ENCODE data around the gene SPTBN1. TPM values are rescaled to one million over a fixed set of nuclear protein-coding genes. Genes with fewer than 3 reads are reported as not detected.

SPTBN1 gene
- polyA plus RNA-seq, 1 donor = 256 TPM

DNA sequence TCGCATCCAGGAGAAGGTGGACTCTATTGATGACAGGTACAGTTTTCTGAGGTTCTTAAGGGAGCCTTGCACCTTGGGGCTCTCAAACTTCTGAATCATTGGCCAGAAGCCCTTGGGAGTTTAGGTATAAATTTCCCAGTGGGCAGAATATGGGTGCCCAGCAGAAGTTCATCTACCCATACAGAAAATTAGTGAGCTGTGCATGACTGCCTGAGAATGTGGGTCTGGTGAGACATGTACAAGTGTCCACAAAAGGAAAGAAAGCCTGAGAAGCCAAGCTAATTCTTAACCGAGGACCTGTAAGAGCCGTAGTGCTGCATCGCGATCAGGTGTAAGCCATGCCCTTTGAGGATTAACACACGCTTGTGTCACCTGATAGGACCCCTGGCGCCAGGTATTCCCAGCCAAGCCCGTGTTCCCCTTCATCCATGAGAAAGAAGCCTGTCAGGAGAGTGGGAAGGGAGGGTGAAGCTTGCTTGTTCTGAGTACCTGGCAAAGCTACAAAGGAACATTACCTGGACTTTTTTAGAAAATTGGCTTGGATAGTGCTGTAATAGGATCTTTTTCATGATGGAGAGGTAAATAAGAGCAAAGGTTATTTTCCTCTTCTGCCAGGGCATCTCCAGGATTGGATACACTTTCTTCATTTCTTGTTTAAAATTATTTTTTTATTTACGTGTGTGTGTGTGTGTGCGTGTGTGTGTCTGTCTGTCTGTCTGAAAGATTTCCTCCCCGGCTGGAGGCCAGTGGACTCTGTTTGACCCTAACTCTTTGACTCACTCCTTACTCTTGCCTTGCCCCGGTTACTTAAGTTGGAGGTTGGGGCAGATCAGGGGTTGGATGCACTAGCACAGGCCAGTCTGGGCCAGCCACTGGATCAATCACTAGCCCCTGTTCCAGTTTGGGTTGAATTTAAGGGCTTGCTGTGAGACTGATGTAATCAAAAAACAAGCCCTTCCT, 176.9 kb downstream of the SPTBN1 start:
- DNase-seq (ENCODE audit: low read depth) = no peak

DNA sequence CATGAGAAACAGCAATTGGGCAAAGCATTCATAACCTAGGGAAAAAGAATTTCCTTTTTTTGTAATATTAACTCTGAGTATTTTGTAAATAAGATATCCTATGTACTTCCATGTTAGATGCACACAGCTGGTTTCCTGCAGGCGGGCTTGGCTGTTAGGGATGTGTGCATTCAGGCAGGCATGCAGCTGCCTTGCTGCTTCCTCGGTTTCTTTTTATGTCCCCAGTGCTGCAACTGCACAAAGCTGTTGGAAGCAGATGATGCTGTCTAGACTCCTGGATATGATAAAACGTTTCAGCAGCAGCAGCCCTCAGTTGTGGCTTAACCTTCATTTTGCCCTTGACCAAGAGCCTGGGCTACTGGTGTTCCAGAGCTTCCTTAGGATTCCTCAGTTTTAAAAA, 177.9 kb downstream of the SPTBN1 start:
- no peak for DNase-seq (ENCODE audit: low read depth)

DNA sequence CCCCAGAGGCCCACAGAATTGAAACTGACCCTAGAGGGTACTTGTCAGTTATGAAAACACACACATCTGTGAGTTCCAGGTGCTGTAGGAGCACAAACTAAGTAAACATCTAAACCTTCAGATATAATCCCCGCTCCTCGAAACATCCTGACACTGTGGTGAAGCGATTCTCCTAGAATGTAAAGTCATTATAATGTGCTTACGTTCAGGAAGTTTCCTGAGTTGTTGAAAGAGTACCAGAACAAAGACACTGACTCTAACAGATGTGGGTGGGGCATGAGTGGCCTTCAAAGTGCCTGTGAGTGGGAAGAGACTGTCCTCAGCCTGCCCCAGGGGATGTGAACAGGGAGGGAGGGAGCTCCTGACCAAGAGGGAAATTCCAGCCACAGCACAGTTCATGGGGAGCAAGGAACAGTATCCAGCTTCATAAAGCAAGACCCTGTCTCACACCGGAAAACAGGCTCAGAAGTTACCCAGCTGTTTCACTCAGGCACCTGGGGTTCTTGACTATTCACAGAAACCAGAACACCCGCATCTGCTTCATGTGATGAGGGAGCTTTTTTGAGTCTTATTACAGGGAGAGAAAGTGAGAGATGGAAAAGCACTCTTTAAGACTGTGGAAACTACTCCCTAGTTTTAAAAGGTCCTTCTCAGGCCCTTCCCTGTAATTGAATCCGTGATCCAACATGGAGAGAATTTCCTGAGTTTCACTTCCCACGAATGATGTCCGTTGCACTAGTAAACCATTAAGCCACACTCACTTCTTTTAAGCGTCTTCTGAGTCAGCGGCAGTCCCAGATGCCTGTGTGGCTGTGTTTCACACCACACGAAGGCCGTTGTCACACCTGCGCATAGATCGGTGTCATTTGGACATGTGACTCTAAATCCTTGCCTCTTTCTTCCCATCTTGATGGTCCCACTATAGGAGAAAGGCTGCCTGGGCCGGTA, 178.7 kb downstream of the SPTBN1 start:
- no peak for DNase-seq (ENCODE audit: low read depth)

DNA sequence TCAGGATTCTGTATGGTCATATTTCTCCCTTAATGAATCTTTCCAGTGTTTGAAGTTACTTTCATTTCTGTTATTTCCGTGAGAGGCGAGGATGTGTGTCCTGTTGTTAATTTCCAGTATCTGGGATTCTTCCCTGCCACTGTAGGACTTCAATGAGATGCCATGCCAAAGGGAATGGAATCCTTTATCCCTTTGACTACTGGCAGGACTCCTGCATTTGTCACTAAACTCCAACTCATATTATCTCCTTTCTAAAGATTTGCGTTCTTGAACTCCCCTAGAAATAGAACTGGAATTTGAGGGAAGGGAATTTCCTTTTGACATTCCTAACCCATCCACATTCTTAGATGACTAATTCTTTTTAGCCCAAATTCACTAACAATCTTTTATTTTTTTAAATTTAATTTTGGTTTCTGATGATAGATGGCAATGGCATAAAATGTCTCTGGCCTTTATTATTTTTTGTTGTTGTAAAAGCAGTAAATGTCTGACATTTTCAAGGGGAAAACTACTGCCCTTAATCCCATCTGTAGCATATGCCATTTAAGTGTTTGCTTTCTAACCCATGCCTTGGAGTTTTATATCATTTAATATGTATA, 179.5 kb downstream of the SPTBN1 start:
- DNase-seq (ENCODE audit: low read depth) = no peak

- no peak for DNase-seq (ENCODE audit: low read depth)
These were observed 180.4 kb downstream of the SPTBN1 start for GRCh38 chr2:54636415-54637139.

GRCh38 chr2:54638103-54638502, 182.0 kb downstream of the SPTBN1 start:
- no peak for DNase-seq (ENCODE audit: low read depth)

DNA sequence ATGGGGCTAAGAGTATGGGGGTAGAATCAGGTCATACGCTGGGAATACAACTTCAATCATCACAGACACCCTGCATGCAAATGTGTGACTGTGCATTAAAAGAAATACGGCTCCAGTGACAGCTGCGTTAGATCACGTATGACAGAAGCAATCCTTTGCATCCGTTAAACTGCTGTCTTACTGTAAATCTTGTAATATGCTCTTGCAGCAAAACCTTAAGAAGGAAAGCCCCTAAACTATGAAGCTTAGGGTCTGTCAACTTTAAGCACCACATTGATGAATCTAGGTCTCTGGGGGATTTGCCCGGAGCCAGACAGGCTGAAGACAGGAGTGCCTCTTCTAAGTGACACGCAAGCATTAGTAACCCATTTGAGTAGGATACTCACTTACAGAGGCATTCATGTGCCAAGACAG, 182.7 kb downstream of the SPTBN1 start:
- DNase-seq (ENCODE audit: low read depth) = no peak

- no peak for DNase-seq (ENCODE audit: low read depth)
These were observed 183.5 kb downstream of the SPTBN1 start for GRCh38 chr2:54639609-54640008.

GRCh38 chr2:54640834-54641540, 184.9 kb downstream of the SPTBN1 start:
- DNase-seq (ENCODE audit: low read depth) = no peak

DNA sequence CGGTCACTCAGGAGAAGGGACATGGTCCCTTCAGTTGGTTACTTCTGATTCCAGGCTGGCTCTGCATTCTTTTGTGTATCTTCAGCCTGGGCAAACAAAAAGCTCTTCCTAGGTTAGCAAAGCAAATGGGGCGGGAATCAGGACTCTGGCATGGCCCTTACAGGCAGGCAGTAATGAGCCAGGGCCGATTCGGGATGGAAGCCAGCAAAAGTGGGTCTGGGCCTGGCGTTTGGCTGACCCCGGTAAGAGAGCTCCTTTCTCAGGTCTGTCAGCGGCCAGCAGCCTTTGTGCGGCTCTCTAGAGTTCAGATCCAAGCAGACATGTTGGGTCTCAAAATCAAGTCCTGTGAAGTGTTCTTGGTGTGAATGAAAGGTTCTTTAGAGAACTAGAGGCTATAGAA, 185.9 kb downstream of the SPTBN1 start:
- DNase-seq (ENCODE audit: low read depth) = no peak

- no peak for DNase-seq (ENCODE audit: low read depth)
These were observed 186.7 kb downstream of the SPTBN1 start for GRCh38 chr2:54642677-54643430.

DNA sequence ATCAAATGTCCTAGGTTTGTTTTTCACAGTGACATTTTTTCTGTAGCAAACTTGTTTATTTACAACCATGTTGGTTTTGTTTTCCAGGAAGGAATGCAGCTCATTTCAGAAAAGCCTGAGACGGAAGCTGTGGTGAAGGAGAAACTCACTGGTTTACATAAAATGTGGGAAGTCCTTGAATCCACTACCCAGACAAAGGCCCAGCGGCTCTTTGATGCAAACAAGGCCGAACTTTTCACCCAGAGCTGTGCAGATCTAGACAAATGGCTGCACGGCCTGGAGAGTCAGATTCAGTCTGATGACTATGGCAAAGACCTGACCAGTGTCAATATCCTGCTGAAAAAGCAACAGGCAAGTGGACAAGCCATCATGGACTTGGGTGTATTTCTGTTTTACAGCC, 188.1 kb downstream of the SPTBN1 start:
- DNase-seq (ENCODE audit: low read depth) = no peak

DNA sequence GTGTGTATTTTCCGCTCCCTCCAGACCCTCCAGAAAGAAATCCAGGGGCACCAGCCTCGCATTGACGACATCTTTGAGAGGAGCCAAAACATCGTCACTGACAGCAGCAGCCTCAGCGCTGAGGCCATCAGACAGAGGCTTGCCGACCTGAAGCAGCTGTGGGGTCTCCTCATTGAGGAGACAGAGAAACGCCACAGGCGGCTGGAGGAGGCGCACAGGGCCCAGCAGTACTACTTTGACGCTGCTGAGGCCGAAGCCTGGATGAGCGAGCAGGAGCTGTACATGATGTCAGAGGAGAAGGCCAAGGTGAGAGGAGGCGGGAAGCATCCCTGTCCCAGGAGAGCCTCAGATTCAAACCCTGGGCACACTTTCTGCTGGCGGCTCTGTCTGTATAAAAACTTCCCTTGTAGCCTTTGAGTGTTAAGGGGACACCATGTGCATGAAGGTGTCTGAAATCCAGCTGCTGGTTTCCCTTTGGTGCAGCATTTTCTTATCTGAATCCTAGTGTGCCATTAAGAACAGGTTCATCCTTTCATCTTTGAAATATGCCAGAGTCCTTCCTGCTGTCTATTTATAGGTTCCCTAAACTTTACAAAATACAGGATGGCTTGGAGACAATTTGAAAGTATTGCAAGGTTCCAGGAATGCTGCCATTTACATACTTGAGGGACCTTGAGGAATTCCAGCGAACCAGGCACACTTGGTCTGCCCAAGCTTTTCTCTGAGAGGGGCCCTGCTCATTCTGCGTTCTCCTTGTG, 190.2 kb downstream of the SPTBN1 start:
- DNase-seq (ENCODE audit: low read depth) = no peak

GRCh38 chr2:54648256-54648655, 192.1 kb downstream of the SPTBN1 start:
- no peak for DNase-seq (ENCODE audit: low read depth)

GRCh38 chr2:54649191-54649590, 193.1 kb downstream of the SPTBN1 start:
- DNase-seq (ENCODE audit: low read depth) = no peak

- DNase-seq (ENCODE audit: low read depth) = no peak
These were observed 193.5 kb downstream of the SPTBN1 start for GRCh38 chr2:54649633-54650032.

- no peak for DNase-seq (ENCODE audit: low read depth)
These were observed 194.5 kb downstream of the SPTBN1 start for GRCh38 chr2:54650612-54651011.

GRCh38 chr2:54651291-54651690, 195.2 kb downstream of the SPTBN1 start:
- DNase-seq (ENCODE audit: low read depth) = no peak

- no peak for DNase-seq (ENCODE audit: low read depth)
These were observed 196.4 kb downstream of the SPTBN1 start for GRCh38 chr2:54652540-54652939.

Data from forelimb muscle (tissue), 1 donor.